Esophagus squamous epithelium (tissue), 5 donors: ENCODE data around the gene LRRC41. TPM values are rescaled to one million over a fixed set of nuclear protein-coding genes. Genes with fewer than 3 reads are reported as not detected.
A peak's percentile ranks its signal among the peaks of the same experiment; 100 is the strongest.
"Not testable (repeated sequence)": the region's sequence is repeated elsewhere in the genome, so short reads cannot be mapped to it uniquely, and the experiment has no call there.

Experiments
- DNase-seq: peaks from one replicate; lab custom pipeline; 2025; lab: John Stamatoyannopoulos, UW
- H3K27ac ChIP-seq, 4 donors: fragments of 200-600 bp; sonication (generic); one replicate each; pipeline ENCODE4 v1.5.1; 2016 to 2019; ENCODE audit warnings: mild to moderate bottlenecking in 1 of 4
- H3K27me3 ChIP-seq, 4 donors: fragments of 200-600 bp; sonication (generic); 1 replicate in 3 of 4; 2 replicates in 1 of 4; pipeline versions ENCODE4 v1.5.1 to v1.6.0; 2017 to 2021; ENCODE audit warnings: antibody characterized with exemption in 1 of 4
- H3K36me3 ChIP-seq, 3 donors: fragments of 200-600 bp; sonication (generic); one replicate each; pipeline ENCODE4 v1.5.1; 2016 to 2019
- H3K4me1 ChIP-seq, 3 donors: fragments of 200-600 bp; sonication (generic); one replicate each; pipeline ENCODE4 v1.5.1; 2017 to 2019
- H3K4me3 ChIP-seq, 4 donors: fragments of 200-600 bp; sonication (generic); 1 replicate in 3 of 4; 2 replicates in 1 of 4; pipeline ENCODE4 v1.5.1; 2016 to 2019; ENCODE audit warnings: mild to moderate bottlenecking in 2 of 4, moderate library complexity in 1 of 4
- H3K9me3 ChIP-seq, 3 donors: fragments of 200-600 bp; sonication (generic); one replicate each; pipeline ENCODE4 v1.5.1; 2016 to 2019
- CTCF ChIP-seq, 6 experiments: fragments of 450-650 bp in 4 of 6; fragments of 200-600 bp in 2 of 6; sonication (generic) in 2 of 6; IDR thresholded peaks; one replicate each; pipeline ENCODE4 v1.5.1; 2016 to 2019; ENCODE audit warnings: antibody characterized with exemption in 6 of 6, mild to moderate bottlenecking in 4 of 6, moderate library complexity in 4 of 6
- POLR2A ChIP-seq, 4 donors: fragments of 450-650 bp; IDR thresholded peaks; one replicate each; pipeline ENCODE4 v1.6.1; 2017; ENCODE audit warnings: antibody characterized with exemption in 4 of 4, mild to moderate bottlenecking in 4 of 4, moderate library complexity in 3 of 4
- WGBS, 2 donors: methylation state at CpG; one replicate each; pipeline ENCODE4 v1.1.5; 2018; 5-methylcytosine and 5-hydroxymethylcytosine counted together
- intact Hi-C: fragments of 100-400 bp; cut with DNase I; formaldehyde crosslinking; loops from one replicate; pipeline ENCODE4 v1.15.0; 2022
- total RNA-seq, 4 donors: library from RNA; depleted of rRNA; stranded (reverse); fragments of >200 nt; gene quantifications; one replicate each; pipeline ENCODE4 v1.1.0, GENCODE V29; 2016
- donor health status: DM: yes; HTN: yes; CAD: no.

The LRRC41 gene
- total RNA-seq, 4 donors from 2014 or later: 44.1 to 66.4 (median 57.6) TPM

GRCh38 chr1:46329807-46330206 lies 26.4 kb upstream of the LRRC41 start:
- H3K4me3 ChIP-seq, H3K36me3 ChIP-seq, intact Hi-C loops, H3K27me3 ChIP-seq, H3K9me3 ChIP-seq, DNase-seq, H3K27ac ChIP-seq: not testable (repeated sequence)
- peaks cover 0 to 21% (median 4%) of the 10 kb centered on the region in 3 donors for H3K4me1 ChIP-seq
- WGBS, 2 donors: 68 to 72% methylated on average over 5 to 7 of the region's 7 CpGs

GRCh38 chr1:46328182-46328581 lies 24.8 kb upstream of the LRRC41 start:
- DNase-seq, H3K27ac ChIP-seq, H3K9me3 ChIP-seq, intact Hi-C loops, H3K27me3 ChIP-seq, H3K4me3 ChIP-seq, H3K36me3 ChIP-seq: not testable (repeated sequence)
- H3K4me1 ChIP-seq: peaks cover 0 to 21% (median 4%) of the 10 kb centered on the region in 3 donors
- 92 to 96% methylated on average over 7 of the region's 7 CpGs for whole genome bisulfite sequencing, 2 donors

- DNase-seq, intact Hi-C loops, H3K4me3 ChIP-seq, H3K9me3 ChIP-seq, H3K36me3 ChIP-seq, H3K27me3 ChIP-seq: not testable (repeated sequence)
- Histone ChIP-seq H3K4me1 (peaks cover 0 to 14% (median 4%) of the 10 kb centered on the region in 3 donors), H3K27ac (peak overlapping the region; percentile 54 to 73 (median 58))
- 40 to 59% methylated on average over 11 of the region's 11 CpGs for WGBS, 2 donors
Observed at GRCh38 chr1:46325285-46326076, 22.1 kb upstream of the LRRC41 start.

GRCh38 chr1:46322191-46322590 lies 18.8 kb upstream of the LRRC41 start:
- H3K4me3 ChIP-seq, H3K9me3 ChIP-seq, DNase-seq, intact Hi-C loops, H3K27ac ChIP-seq, H3K27me3 ChIP-seq: not testable (repeated sequence)
- WGBS, 2 donors: 82 to 88% methylated on average over 6 of the region's 6 CpGs
- Histone ChIP-seq H3K4me1 (peaks cover 0 to 14% (median 4%) of the 10 kb centered on the region in 3 donors), H3K36me3 (peaks cover 0 to 12% (median 0%) of the 10 kb centered on the region in 3 donors)

GRCh38 chr1:46319960-46320914 lies 16.8 kb upstream of the LRRC41 start:
- H3K27ac ChIP-seq, H3K27me3 ChIP-seq, H3K4me1 ChIP-seq, H3K9me3 ChIP-seq, intact Hi-C loops, H3K4me3 ChIP-seq, DNase-seq: not testable (repeated sequence)
- 64 to 85% methylated on average over 9 to 12 of the region's 13 CpGs for whole genome bisulfite sequencing, 2 donors
- peaks cover 0 to 32% (median 0%) of the 10 kb centered on the region in 3 donors for H3K36me3 ChIP-seq

- H3K4me3 ChIP-seq, H3K27me3 ChIP-seq, intact Hi-C loops, DNase-seq, H3K27ac ChIP-seq, H3K4me1 ChIP-seq, H3K9me3 ChIP-seq: not testable (repeated sequence)
- 86% methylated on average over 6 of the region's 6 CpGs for WGBS, 2 donors
- peaks cover 0 to 41% (median 6%) of the 10 kb centered on the region in 3 donors for H3K36me3 ChIP-seq
Observed at GRCh38 chr1:46319301-46319700, 15.9 kb upstream of the LRRC41 start.

GRCh38 chr1:46317323-46317722 lies 13.9 kb upstream of the LRRC41 start:
- intact Hi-C loops: no loop called here
- H3K4me1 ChIP-seq: no peaks in the 10 kb centered on the region
- DNase-seq: no peak
- peaks cover 8 to 61% (median 19%) of the 10 kb centered on the region in 3 donors for H3K36me3 ChIP-seq
- no peak overlapping the region for H3K27ac ChIP-seq
- H3K9me3 ChIP-seq: no peaks in the 10 kb centered on the region
- no peak for TF ChIP-seq POLR2A (IDR thresholded peaks at IDR 0.05)
- no peak for TF ChIP-seq CTCF (IDR thresholded peaks at IDR 0.05)
- no peak overlapping the region for H3K4me3 ChIP-seq
- H3K27me3 ChIP-seq: no peaks in the 10 kb centered on the region
- 75 to 100% methylated on average over 1 of the region's 1 CpG for WGBS, 2 donors
